Stimulated activated naive CD8-positive, alpha-beta T cell treated with anti-CD3 and anti-CD28 coated beads, Interleukin-15, Interleukin-2, amounts not matched to agents 100 U/mL and 50 U/mL, for 24 hours (primary cell): ENCODE results near the gene SEC24C.

Experiments
- ATAC-seq: fragments of 150-1000 bp; cut with Tn5 transposase; one replicate; pipeline ENCODE4 v1.10.0; 2021
- DNase-seq: peaks from one replicate; pipeline ENCODE4 v3.0.0; 2021

The SEC24C gene

DNA sequence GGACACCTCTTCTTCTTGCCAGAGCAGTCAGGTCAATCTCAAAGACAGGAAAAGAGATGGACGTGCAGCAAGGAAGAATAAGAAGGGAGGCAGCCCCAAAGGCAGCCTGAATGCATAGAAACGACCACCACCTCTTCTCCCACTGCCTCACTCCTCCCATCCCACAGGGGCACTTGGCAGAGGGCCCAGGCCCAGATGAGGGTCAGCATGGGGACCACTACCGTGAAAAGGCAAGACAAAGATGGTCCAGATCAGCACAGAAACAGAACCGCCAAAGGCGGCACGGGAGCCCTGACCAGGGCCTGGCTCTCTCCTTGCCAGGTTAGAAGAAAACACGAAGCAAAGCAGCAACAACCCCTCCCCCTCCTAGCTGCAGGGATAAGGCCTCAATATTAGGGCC is 69.2 kb downstream of the SEC24C start:
- no peak for DNase-seq
- ATAC-seq, result no peak

DNA sequence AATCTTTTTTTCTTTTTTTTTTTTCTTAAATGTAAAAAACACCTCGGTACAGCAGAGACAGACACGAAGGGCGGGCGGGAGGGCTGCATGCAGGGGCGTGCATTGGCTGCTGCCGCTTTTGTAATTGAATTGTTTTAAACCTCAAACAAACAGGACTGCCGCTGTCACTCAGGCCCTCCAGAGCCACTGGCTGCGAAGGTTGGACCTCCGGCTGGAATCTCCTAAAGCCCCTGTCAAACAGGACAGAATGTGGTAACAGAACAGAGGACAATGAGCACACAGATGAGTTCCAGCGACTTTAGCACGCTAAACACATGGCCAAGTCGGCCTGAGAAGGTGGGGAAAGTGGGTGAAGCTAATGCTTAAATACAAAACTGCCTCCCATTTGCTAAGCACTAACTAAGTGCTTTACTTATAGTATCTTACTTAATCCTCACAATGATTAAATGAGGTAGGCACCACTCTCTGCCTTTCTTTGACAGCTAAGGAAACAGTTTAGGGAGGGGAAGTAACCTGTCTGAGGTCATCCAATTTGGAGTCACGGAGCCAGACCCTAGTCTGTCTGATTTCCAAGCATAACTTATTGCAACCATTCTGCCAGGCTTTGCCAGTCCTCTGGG is 70.2 kb downstream of the SEC24C start:
- ATAC-seq (no peak), DNase-seq (no peak)

DNA sequence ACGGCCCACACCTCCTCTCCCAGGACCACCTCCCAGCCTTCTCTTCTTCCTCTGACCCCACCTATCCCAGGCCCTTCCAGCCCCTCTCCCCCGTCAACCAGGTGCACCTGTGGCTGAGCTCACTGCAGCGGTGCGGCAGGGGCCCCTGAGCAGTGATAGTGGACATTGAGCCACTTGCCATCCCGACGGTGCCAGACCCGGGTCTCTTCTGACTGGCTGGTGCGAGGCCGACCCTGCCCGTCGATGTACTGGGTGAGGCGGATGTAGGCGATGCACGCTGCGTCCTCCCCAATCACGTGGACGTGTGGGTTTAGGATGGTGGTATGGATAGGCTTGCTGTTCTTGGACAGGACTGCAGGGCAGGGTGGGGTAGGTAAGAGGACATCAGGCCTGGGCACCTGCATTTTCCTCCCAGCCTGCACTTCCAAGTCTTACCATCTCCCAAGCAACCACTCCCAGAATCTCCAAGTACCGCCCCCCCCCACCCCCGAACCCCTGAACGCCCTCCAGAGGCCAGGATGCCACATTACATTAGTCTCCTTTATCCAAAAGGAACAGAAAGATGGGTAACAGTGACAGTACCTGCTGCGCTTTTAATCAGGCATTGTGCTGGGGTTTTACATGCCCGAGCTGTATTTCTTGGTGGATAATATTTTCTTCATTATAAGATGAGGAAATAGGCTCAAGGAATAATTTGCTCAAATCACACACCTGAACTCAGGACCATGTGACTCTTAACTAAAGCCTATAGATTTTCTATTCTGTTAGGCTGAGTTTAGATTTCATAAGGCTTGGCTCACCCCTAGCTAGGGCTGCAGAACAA is 70.9 kb downstream of the SEC24C start:
- DNase-seq, result no peak

DNA sequence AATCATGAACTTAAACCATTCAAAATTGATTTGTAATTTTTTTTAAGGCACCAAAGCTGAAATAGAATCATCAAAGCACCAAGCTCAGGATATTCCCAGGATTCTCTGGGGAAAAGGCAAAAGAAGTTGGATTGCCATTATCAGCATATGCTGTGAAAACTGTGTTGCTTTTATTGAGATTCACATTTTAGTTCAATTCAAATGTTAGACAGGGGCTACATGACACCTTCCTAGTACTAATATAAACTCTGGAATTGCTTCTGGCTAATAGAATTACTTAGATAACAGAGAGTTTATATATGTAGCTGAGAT is 71.5 kb downstream of the SEC24C start:
- DNase-seq, result no peak

More for the DNA sequence above, 70.9 kb downstream of the SEC24C start:
- no peak for ATAC-seq

DNA sequence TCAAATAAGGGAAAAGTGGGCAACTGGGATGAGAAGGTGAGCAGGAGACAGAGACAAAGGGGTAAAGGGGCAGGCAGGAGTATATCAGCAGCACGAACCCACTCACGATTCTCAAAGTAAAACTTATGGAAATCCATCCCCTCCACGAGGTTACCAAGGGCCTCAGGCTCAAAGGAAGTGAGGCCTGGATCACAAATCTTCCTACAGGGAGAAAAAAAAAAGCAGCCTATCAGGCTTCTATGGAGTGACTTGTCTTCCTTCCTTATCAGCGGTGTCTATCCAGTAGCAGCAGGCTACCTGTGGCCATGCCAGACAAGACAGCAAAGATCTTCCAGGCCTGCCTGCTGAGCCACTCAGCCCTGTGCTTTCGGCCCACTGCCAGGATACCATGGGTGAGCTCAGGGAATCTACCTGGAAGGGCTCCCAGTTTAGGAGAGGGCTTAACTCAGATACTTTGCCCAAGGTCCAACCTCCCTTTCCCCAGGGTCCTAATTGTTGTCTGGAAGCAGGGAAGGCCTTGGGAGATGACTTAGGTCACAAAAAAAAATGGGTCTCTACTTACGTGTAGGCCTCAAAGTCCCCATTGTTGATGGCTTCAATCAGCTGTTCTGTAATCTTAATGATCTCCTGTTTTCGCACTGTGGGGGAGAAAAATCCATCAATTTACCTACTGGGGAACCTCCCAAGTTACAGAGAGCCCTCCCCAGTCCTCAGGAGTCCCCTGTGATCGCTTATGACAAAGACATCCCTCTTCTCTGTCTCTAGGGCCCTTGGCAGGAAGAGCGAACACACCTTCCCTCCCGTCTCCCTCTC is 73.0 kb downstream of the SEC24C start:
- no peak for ATAC-seq
- DNase-seq, result no peak

More for the DNA sequence above, 71.5 kb downstream of the SEC24C start:
- no peak for ATAC-seq

DNA sequence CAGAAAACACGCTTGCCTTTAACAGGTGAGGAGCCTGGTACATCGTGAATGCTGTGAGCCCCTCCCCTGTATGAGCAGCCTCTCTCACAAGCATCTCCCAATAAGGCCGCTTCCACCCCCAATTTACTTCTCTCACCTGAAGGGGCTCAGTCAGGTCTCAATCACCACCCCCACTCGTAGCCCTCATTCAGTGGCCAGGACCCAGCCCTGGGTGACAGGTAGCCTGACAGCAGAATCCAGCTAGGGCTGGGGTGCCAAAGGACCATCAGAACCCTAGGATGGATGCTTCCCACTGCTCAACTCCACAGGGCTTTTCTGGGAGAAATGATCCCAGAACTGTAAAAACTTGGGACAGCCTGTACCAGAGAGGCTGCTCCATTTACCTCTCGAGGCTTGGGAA is 73.7 kb downstream of the SEC24C start:
- ATAC-seq, result no peak
- DNase-seq, result no peak

DNA sequence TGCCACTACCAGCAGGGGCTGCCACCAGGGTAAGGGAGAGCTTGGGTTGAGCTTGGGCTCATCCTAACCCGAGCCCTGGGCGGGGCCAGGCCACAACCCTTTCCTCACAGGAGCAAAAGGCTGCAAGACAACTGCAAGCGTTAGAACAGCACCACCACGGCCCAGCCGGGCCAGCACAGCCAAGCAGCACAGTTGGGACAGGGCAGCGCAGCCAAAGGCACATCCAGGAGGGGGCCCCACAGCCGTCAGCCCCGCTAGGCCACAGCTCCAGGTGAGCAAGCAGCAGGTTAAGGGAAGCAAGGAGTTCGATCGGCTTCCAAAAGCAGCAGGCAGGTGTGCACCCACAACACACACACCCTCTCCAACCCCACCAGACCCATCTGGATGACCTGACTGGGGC is 74.2 kb downstream of the SEC24C start:
- ATAC-seq, result no peak
- DNase-seq, result no peak

DNA sequence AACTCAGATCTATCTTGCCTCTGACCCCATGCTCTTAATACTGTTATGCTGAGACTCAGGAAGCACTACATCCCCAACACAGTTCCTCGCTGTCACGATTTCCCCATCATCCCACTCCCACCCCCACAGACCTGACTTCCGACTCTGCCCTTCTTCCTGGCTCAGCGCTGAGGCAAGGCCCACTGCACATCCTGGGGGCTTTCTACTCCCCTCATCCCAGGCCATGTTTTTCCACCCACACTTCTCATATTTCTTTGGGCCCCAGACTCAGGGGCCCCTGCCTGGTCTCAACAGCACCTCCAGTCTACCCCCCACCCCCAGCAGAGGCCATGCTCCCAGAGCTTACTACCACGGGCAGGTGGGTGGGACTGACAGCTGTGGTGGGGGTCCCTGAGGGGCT is 74.9 kb downstream of the SEC24C start:
- ATAC-seq, result no peak
- no peak for DNase-seq

DNA sequence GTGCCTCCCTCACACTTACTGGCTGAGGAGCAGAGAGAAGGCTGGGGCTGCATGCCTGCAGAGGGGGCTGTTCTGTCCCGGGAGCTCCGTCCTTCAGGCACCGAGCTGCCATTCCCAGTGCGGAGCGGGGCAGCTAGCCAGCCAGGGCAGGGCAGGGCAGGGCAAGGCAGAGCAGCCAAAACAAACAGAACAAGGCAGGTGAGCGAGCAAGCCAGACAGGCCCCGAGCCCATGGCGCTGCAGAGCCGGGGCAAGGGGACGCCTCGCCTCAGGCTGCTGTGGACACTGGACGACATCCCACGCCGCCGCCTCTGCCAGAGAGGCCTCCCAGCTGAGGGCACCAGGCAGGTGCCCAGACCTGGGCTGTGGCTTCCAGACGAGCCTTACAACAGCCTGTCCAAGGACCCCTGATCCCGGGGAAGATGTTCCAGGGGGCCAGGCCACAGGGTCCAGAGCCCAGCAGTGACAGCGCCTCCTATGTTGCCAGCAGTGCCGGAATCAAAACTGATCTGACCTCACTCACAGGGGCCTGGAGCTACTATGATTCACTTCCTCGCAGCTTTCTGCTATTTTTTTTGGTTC is 75.4 kb downstream of the SEC24C start:
- DNase-seq, result no peak
- ATAC-seq, result no peak
